ENCODE results near the gene TOLLIP.

The TOLLIP gene

GRCh38 chr11:1309498-1310317, at the start of gene TOLLIP:
TSS of gene TOLLIP (minus strand) at chr11:1309632. CDS start at chr11:1309498, 134 bp downstream.
- Histone ChIP-seq H3K9me3 (ENCODE audit: control insufficient read depth, insufficient read depth, low read depth, low read length) (no peaks in the 10 kb centered on the region), H3K4me1 (ENCODE audit: control insufficient read depth, insufficient read depth, low read length) (no peaks in the 10 kb centered on the region), H3K27ac (ENCODE audit: extremely low read depth, low read depth, low read length) (peak within 1 kb of the TSS; percentile 18; the same call in 1 of the 2 replicates), H3K36me3 (ENCODE audit: control insufficient read depth in 2 of 2, insufficient read depth in 1 of 2, low read length in 2 of 2) (peaks cover 0 to 34% of the 10 kb centered on the region in 2 experiments; a peak in 1 of 3 replicates), H3K4me3 (ENCODE audit: low read depth, low read length) (peak within 1 kb of the TSS; percentile 77)
- ChIA-PET CTCF (interaction anchor here (1.1 kb wide), 1 partner anchor 9 kb away, joined by 3 read pairs; no protein-coding TSS in a partner anchor), POLR2A (interaction anchor here (1.0 to 1.1 kb wide), 2 partner anchors 20 to 74 kb away, joined by 3 read pairs; no protein-coding TSS in a partner anchor)
- TF ChIP-seq SP7 (tag by site-specific recombination; IDR thresholded peaks at IDR 0.05) (peak; percentile 39; the same call in 1 of the 2 replicates), ZNF76 (tag by site-specific recombination; IDR thresholded peaks at IDR 0.05; ENCODE audit: borderline replicate concordance, low read depth) (0 out of 2 replicates have a peak, but pooled peaks have one; percentile 30), SETDB1 (IDR thresholded peaks at IDR 0.05; ENCODE audit: insufficient read length, low read length) (peak; percentile 47), KLF17 (tag by site-specific recombination; IDR thresholded peaks at IDR 0.05) (0 out of 2 replicates have a peak, but pooled peaks have one; percentile 45), ZBTB20 (tag by site-specific recombination; IDR thresholded peaks at IDR 0.05) (no peak), ZNF544 (tag by site-specific recombination; IDR thresholded peaks at IDR 0.05) (no peak), ZNF843 (tag by site-specific recombination; IDR thresholded peaks at IDR 0.05) (0 out of 2 replicates have a peak, but pooled peaks have one; percentile 30), ZNF426 (tag by site-specific recombination; IDR thresholded peaks at IDR 0.05) (no peak), GLIS1 (tag by site-specific recombination; IDR thresholded peaks at IDR 0.05) (peak; percentile 28; the same call in 1 of the 2 replicates), ZNF341 (tag by site-specific recombination; IDR thresholded peaks at IDR 0.05; ENCODE audit: low read depth) (peak; percentile 10; the same call in 1 of the 2 replicates), ZNF664 (tag by site-specific recombination; IDR thresholded peaks at IDR 0.05) (no peak), PRDM10 (tag by site-specific recombination; IDR thresholded peaks at IDR 0.05) (peak; percentile 24; the same call in 1 of the 2 replicates), EGR2 (tag by site-specific recombination; IDR thresholded peaks at IDR 0.05; ENCODE audit: low read depth) (0 out of 2 replicates have a peak, but pooled peaks have one; percentile 6), ZNF350 (tag by site-specific recombination; IDR thresholded peaks at IDR 0.05) (no peak), CTCF (tag by site-specific recombination; IDR thresholded peaks at IDR 0.05) (peak; percentile 83), YY2 (tag by site-specific recombination; IDR thresholded peaks at IDR 0.05) (peak; percentile 69; the same call in 1 of the 2 replicates), ZNF302 (tag by site-specific recombination; IDR thresholded peaks at IDR 0.05; ENCODE audit: low read depth) (no peak), ZNF2 (tag by site-specific recombination; IDR thresholded peaks at IDR 0.05) (peak; percentile 85), ZBTB8A (tag by site-specific recombination; IDR thresholded peaks at IDR 0.05) (peak; percentile 65), ZNF654 (tag by site-specific recombination; IDR thresholded peaks at IDR 0.05; ENCODE audit: low read depth) (no peak), ZNF133 (tag by site-specific recombination; IDR thresholded peaks at IDR 0.05) (no peak), ZNF626 (tag by site-specific recombination; IDR thresholded peaks at IDR 0.05) (no peak), ZNF518A (tag by site-specific recombination; conservative IDR thresholded peaks at IDR 0.05; ENCODE audit: low read depth) (0 out of 2 replicates have a peak, but pooled peaks have one; percentile 43), ZXDB (tag by site-specific recombination; IDR thresholded peaks at IDR 0.05) (peak; percentile 73; the same call in 1 of the 2 replicates), ZNF629 (tag by site-specific recombination; IDR thresholded peaks at IDR 0.05) (0 out of 2 replicates have a peak, but pooled peaks have one; percentile 17), ZNF660 (tag by site-specific recombination; IDR thresholded peaks at IDR 0.05) (no peak)

Data from HEK293 (cell line).